ENCODE measurements around the gene CDH13.

GRCh38 chr16:83098536-83098935, 471.8 kb downstream of the CDH13 start:
- TF ChIP-seq BACH2 (CRISPR knock-in tag; IDR thresholded peaks at IDR 0.05; ENCODE audit: borderline replicate concordance) (no peak), ZFP30 (CRISPR knock-in tag; IDR thresholded peaks at IDR 0.05) (no peak), TCF4 (CRISPR knock-in tag; IDR thresholded peaks at IDR 0.05; ENCODE audit: borderline replicate concordance) (no peak), RARB (CRISPR knock-in tag; IDR thresholded peaks at IDR 0.05) (no peak)

All from SK-N-SH treated with all-trans-retinoic acid at 6 μM for 48 hours (cell line).